ENCODE results near the gene CHRM5. TPM values are rescaled to one million over a fixed set of nuclear protein-coding genes. Genes with fewer than 3 reads are reported as not detected.

The CHRM5 gene
- total RNA-seq, 4 donors from 2014 or later: not detected

DNA sequence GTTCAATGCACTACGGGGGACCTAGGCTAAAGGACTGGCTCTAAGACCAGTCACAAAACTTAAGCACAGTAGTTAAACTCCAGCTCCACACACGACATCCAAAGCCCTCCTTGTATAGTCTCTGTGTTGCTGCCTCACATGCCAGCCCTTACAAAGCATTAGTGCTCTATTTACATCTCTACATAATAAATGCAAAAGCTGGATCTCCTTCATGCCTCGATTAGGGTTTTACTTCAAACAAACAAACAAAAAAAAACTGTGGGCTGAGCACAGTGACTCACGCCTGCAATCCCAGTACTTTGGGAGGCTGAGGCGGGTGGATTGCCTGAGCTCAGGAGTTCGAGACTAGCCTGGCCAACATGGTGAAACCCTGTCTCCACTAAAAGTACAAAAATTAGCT, 143.2 kb downstream of the CHRM5 start:
- TF ChIP-seq, protein P1, sequence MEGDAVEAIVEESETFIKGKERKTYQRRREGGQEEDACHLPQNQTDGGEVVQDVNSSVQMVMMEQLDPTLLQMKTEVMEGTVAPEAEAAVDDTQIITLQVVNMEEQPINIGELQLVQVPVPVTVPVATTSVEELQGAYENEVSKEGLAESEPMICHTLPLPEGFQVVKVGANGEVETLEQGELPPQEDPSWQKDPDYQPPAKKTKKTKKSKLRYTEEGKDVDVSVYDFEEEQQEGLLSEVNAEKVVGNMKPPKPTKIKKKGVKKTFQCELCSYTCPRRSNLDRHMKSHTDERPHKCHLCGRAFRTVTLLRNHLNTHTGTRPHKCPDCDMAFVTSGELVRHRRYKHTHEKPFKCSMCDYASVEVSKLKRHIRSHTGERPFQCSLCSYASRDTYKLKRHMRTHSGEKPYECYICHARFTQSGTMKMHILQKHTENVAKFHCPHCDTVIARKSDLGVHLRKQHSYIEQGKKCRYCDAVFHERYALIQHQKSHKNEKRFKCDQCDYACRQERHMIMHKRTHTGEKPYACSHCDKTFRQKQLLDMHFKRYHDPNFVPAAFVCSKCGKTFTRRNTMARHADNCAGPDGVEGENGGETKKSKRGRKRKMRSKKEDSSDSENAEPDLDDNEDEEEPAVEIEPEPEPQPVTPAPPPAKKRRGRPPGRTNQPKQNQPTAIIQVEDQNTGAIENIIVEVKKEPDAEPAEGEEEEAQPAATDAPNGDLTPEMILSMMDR (IDR thresholded peaks at IDR 0.05): no peak
- TF ChIP-seq POLR2A (IDR thresholded peaks at IDR 0.05): no peak
- Histone ChIP-seq H3K36me3 (no peaks in the 10 kb centered on the region), H3K27me3 (peaks cover 0 to 25% (median 0%) of the 10 kb centered on the region in 4 donors), H3K4me1 (no peaks in the 10 kb centered on the region), H3K9me3 (no peaks in the 10 kb centered on the region), H3K4me3 (no peak overlapping the region), H3K27ac (no peak overlapping the region)
- DNase-seq: no peak
- intact Hi-C loops (cut with DNase I): no loop called here
- WGBS, 2 donors: 56 to 57% methylated on average over 4 to 5 of the region's 6 CpGs

DNA sequence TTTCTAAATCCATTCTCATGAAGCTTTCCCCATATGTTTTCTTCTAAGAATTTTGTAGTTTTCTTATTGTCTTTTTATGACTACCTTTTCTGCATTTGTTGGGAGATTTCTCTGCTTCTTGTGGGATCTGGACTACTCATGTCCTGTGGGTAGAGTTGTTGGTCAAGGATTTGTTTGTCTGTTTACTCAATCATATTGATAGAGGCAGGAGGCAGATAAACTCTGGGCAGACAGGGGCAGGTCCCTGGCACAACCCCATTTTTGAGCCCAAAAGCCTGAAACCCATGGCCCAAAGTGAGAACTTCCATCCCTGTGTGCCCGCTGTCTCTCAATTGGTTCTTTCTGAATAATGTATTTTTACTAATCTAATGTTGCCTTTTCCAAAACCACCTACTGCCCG, 145.9 kb downstream of the CHRM5 start:
- H3K27ac ChIP-seq: no peak overlapping the region
- 43 to 50% methylated on average over 2 of the region's 2 CpGs for WGBS, 2 donors
- no peak for DNase-seq
- no peaks in the 10 kb centered on the region for H3K4me1 ChIP-seq
- TF ChIP-seq, protein P1 (IDR thresholded peaks at IDR 0.05): no peak
- TF ChIP-seq POLR2A (IDR thresholded peaks at IDR 0.05): no peak
- H3K27me3 ChIP-seq: peaks cover 0 to 32% (median 0%) of the 10 kb centered on the region in 4 donors
- H3K4me3 ChIP-seq: no peak overlapping the region
- intact Hi-C loops (cut with DNase I): no loop called here
- no peaks in the 10 kb centered on the region for H3K36me3 ChIP-seq
- no peaks in the 10 kb centered on the region for H3K9me3 ChIP-seq

DNA sequence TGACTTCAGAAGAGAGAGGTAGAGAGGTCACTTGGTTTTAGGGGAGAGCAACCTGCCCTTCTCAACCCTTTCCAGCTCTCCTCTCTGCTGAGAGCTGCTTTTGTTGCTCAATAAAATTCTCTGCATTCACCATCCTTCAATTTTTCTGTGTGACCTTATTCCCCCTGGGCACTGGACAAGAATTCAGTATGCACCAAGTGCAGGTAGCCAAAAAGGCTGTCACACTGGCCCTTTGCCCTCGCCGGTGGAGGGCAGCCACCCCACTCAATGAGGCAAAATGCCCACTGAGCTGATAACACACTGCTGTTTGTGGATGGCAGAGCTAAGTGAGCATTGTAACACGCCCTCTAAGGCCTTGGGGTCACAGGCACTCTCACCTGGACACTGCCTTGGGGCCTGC, 146.4 kb downstream of the CHRM5 start:
- H3K36me3 ChIP-seq: no peaks in the 10 kb centered on the region
- H3K4me1 ChIP-seq: no peaks in the 10 kb centered on the region
- no peaks in the 10 kb centered on the region for H3K9me3 ChIP-seq
- intact Hi-C loops (cut with DNase I): no loop called here
- H3K4me3 ChIP-seq: no peak overlapping the region
- TF ChIP-seq, protein P1 (IDR thresholded peaks at IDR 0.05): no peak
- TF ChIP-seq POLR2A (IDR thresholded peaks at IDR 0.05): no peak
- DNase-seq: no peak
- H3K27me3 ChIP-seq: peaks cover 0 to 32% (median 0%) of the 10 kb centered on the region in 4 donors
- H3K27ac ChIP-seq: no peak overlapping the region
- WGBS, 2 donors: 79 to 89% methylated on average over 2 to 3 of the region's 3 CpGs

DNA sequence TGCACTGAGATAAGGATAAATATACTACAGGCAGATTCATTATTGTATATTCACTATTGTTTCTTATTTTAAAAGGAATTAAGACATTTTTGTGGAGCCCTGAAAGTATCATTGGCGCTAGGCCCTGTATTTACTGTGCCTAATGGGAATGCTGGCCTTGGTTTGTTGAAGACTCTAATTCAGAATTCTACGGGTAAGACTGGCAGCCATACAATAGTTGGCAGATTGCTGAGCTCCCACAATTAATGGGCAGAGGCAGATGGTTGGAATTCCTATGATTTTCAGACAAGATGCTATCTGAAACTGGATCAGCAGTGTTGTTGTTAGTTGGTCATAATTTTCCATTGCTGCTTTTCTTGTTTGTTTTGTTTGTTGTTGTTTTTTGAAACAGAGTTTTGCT, 148.3 kb downstream of the CHRM5 start:
- H3K9me3 ChIP-seq: no peaks in the 10 kb centered on the region
- no peak for DNase-seq
- intact Hi-C loops (cut with DNase I): no loop called here
- H3K27me3 ChIP-seq: peaks cover 0 to 32% (median 0%) of the 10 kb centered on the region in 4 donors
- WGBS, 2 donors: 62 to 69% methylated on average over 2 of the region's 2 CpGs
- TF ChIP-seq, protein P1 (IDR thresholded peaks at IDR 0.05): no peak
- H3K36me3 ChIP-seq: no peaks in the 10 kb centered on the region
- no peak overlapping the region for H3K27ac ChIP-seq
- no peak overlapping the region for H3K4me3 ChIP-seq
- H3K4me1 ChIP-seq: no peaks in the 10 kb centered on the region

Other genes with a start within 250 kb of the CHRM5 start
- gene AVEN, start 70.7 kb downstream of the CHRM5 start, total RNA-seq: 10 to 100 TPM in 3 of 4 donors, 1 to 10 TPM in 1; 9.9 to 17.5 (median 16.5) TPM
- 10 to 100 TPM; 18.9 to 62.1 (median 36.1) TPM for gene EMC7, start 133.4 kb downstream of the CHRM5 start, total RNA-seq
- 1 to 10 TPM in 2 of 4 donors, under 1 TPM in 2; 0.70 to 1.7 (median 0.98) TPM for gene PGBD4, start 133.6 kb downstream of the CHRM5 start, total RNA-seq
- 10 to 100 TPM; 35.8 to 96.2 (median 74.3) TPM for gene KATNBL1, start 241.6 kb downstream of the CHRM5 start, total RNA-seq

Measured in esophagus squamous epithelium (tissue), 5 donors.